OCI-LY3 (cell line): Measurements from ENCODE around the gene ACTG1.

Source experiments
- H2AFZ ChIP-seq: fragments of 200-600, 300-600 bp; shearing (Covaris generic); 2 replicates; pipeline ENCODE4 v1.6.0; 2014; ENCODE audit warnings: antibody characterized with exemption, low read depth, low read length
- H3K27ac ChIP-seq: fragments of 200-600, 300-600 bp; sonication (generic); 2 replicates; pipeline ENCODE4 v1.5.1; 2014; ENCODE audit warnings: mild to moderate bottlenecking, low read length, moderate library complexity, mixed read lengths
- H3K27me3 ChIP-seq: fragments of 200-600, 300-600 bp; sonication (generic); 2 replicates; pipeline ENCODE4 v1.6.1; 2014; ENCODE audit warnings: low read depth, low read length, mixed read lengths
- H3K36me3 ChIP-seq: fragments of 200-600, 300-600 bp; sonication (generic); replicated peaks from 2 replicates; pipeline ENCODE3; 2014; ENCODE audit warnings: low read depth, low read length, mixed read lengths
- H3K4me1 ChIP-seq: fragments of 300-600, 200-600 bp; sonication (generic); 2 replicates; pipeline ENCODE4 v1.6.1; 2014; ENCODE audit warnings: low read length, mixed read lengths
- H3K4me2 ChIP-seq: fragments of 200-600, 300-600 bp; sonication (generic); 2 replicates; pipeline ENCODE4 v1.6.1; 2014; ENCODE audit warnings: low read length, mixed read lengths
- H3K4me3 ChIP-seq: fragments of 300-600, 200-600 bp; sonication (generic); 2 replicates; pipeline ENCODE4 v1.5.1; 2014; ENCODE audit warnings: antibody characterized with exemption, mild to moderate bottlenecking, low read length, moderate library complexity
- H3K79me2 ChIP-seq: fragments of 300-600, 200-600 bp; shearing (Covaris generic); 2 replicates; pipeline ENCODE4 v1.6.1; 2014; ENCODE audit warnings: mild to moderate bottlenecking, low read length, mixed read lengths
- H3K9ac ChIP-seq: fragments of 300-600, 200-600 bp; shearing (Covaris generic); 2 replicates; pipeline ENCODE4 v1.6.0; 2014; ENCODE audit warnings: mild to moderate bottlenecking, low read length, moderate library complexity
- H3K9me3 ChIP-seq: fragments of 200-600, 300-600 bp; shearing (Covaris generic); 2 replicates; pipeline ENCODE4 v1.6.1; 2014; ENCODE audit warnings: low read length, mixed read lengths; ENCODE audit not compliant: insufficient read depth
- H4K20me1 ChIP-seq: fragments of 200-600, 300-600 bp; sonication (generic); 2 replicates; pipeline ENCODE4 v1.6.1; 2016; ENCODE audit warnings: low read length, mixed read lengths; ENCODE audit not compliant: insufficient read depth
- CTCF ChIP-seq: fragments of 200-600, 300-600 bp; sonication (generic); IDR thresholded peaks from 2 replicates; pipeline ENCODE4 v1.5.1; 2014; ENCODE audit warnings: antibody characterized with exemption, low read length, low read depth
- EZH2phosphoT487 ChIP-seq: fragments of 200-600 bp; shearing (Covaris generic); IDR thresholded peaks from 2 replicates; pipeline ENCODE4 v1.6.1; 2018; ENCODE audit warnings: antibody characterized with exemption, mixed run types, low read depth

ACTG1 gene

GRCh38 chr17:81477173-81477572 is 35.4 kb downstream of the ACTG1 start:
- Histone ChIP-seq H2AFZ (no peak overlapping the region), H3K27me3 (no peaks in the 10 kb centered on the region), H4K20me1 (no peaks in the 10 kb centered on the region), H3K4me3 (no peak overlapping the region), H3K36me3 (no peaks in the 10 kb centered on the region), H3K27ac (no peak overlapping the region), H3K4me1 (no peaks in the 10 kb centered on the region), H3K9me3 (no peaks in the 10 kb centered on the region), H3K79me2 (no peaks in the 10 kb centered on the region), H3K4me2 (no peak overlapping the region), H3K9ac (no peak overlapping the region)
- TF ChIP-seq EZH2phosphoT487: no peak
- no peak for TF ChIP-seq CTCF

GRCh38 chr17:81476635-81477034 is 36.0 kb downstream of the ACTG1 start:
- Histone ChIP-seq H2AFZ (no peak overlapping the region), H3K79me2 (no peaks in the 10 kb centered on the region), H3K9ac (no peak overlapping the region), H3K27ac (no peak overlapping the region), H3K4me2 (no peak overlapping the region), H3K36me3 (no peaks in the 10 kb centered on the region), H4K20me1 (no peaks in the 10 kb centered on the region), H3K4me1 (no peaks in the 10 kb centered on the region), H3K9me3 (no peaks in the 10 kb centered on the region), H3K4me3 (no peak overlapping the region), H3K27me3 (no peaks in the 10 kb centered on the region)
- no peak for TF ChIP-seq CTCF
- no peak for TF ChIP-seq EZH2phosphoT487

- Histone ChIP-seq H3K27me3 (no peaks in the 10 kb centered on the region), H3K79me2 (no peaks in the 10 kb centered on the region), H3K4me1 (no peaks in the 10 kb centered on the region), H3K4me3 (no peak overlapping the region), H3K27ac (no peak overlapping the region), H3K4me2 (no peak overlapping the region), H2AFZ (no peak overlapping the region), H4K20me1 (no peaks in the 10 kb centered on the region), H3K9me3 (no peaks in the 10 kb centered on the region), H3K9ac (no peak overlapping the region), H3K36me3 (no peaks in the 10 kb centered on the region)
- TF ChIP-seq EZH2phosphoT487: no peak
- TF ChIP-seq CTCF: no peak
These were observed 36.5 kb downstream of the ACTG1 start for GRCh38 chr17:81476097-81476496.

GRCh38 chr17:81474958-81475357 is 37.6 kb downstream of the ACTG1 start:
- no peaks in the 10 kb centered on the region for H3K9me3 ChIP-seq

More at GRCh38 chr17:81474958-81475357, 37.6 kb downstream of the ACTG1 start:
- TF ChIP-seq EZH2phosphoT487 (no peak), CTCF (no peak)
- no peaks in the 10 kb centered on the region for H3K36me3 ChIP-seq
- no peak overlapping the region for H3K27ac ChIP-seq
- H3K27me3 ChIP-seq: no peaks in the 10 kb centered on the region
- H3K4me1 ChIP-seq: no peaks in the 10 kb centered on the region
- H4K20me1 ChIP-seq: no peaks in the 10 kb centered on the region
- H3K9ac ChIP-seq: no peak overlapping the region
- H3K4me2 ChIP-seq: no peak overlapping the region
- no peaks in the 10 kb centered on the region for H3K79me2 ChIP-seq
- H3K4me3 ChIP-seq: no peak overlapping the region
- no peak overlapping the region for H2AFZ ChIP-seq
